ENCODE measurements around the gene OPN3. TPM values are rescaled to one million over a fixed set of nuclear protein-coding genes. Genes with fewer than 3 reads are reported as not detected.

Gene OPN3
- total and polyA plus RNA-seq, 8 donors, result 16.9 to 28.4 (median 23.4) TPM

- TF ChIP-seq, protein P1, sequence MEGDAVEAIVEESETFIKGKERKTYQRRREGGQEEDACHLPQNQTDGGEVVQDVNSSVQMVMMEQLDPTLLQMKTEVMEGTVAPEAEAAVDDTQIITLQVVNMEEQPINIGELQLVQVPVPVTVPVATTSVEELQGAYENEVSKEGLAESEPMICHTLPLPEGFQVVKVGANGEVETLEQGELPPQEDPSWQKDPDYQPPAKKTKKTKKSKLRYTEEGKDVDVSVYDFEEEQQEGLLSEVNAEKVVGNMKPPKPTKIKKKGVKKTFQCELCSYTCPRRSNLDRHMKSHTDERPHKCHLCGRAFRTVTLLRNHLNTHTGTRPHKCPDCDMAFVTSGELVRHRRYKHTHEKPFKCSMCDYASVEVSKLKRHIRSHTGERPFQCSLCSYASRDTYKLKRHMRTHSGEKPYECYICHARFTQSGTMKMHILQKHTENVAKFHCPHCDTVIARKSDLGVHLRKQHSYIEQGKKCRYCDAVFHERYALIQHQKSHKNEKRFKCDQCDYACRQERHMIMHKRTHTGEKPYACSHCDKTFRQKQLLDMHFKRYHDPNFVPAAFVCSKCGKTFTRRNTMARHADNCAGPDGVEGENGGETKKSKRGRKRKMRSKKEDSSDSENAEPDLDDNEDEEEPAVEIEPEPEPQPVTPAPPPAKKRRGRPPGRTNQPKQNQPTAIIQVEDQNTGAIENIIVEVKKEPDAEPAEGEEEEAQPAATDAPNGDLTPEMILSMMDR (IDR thresholded peaks at IDR 0.05), result no peak
- no peaks in the 10 kb centered on the region for H3K27me3 ChIP-seq
- H3K36me3 ChIP-seq, result peaks cover 0 to 15% of the 10 kb centered on the region in 2 donors
- DNase-seq (no peak), ATAC-seq (no peak)
- intact Hi-C loops (cut with DNase I), result no loop called here
- no peaks in the 10 kb centered on the region for H3K4me1 ChIP-seq
- H3K4me3 ChIP-seq, result no peak overlapping the region
- H3K9me3 ChIP-seq, result no peaks in the 10 kb centered on the region
- H3K27ac ChIP-seq, result no peak overlapping the region
These were observed 49.5 kb downstream of the OPN3 start for GRCh38 chr1:241590719-241591118.

DNA sequence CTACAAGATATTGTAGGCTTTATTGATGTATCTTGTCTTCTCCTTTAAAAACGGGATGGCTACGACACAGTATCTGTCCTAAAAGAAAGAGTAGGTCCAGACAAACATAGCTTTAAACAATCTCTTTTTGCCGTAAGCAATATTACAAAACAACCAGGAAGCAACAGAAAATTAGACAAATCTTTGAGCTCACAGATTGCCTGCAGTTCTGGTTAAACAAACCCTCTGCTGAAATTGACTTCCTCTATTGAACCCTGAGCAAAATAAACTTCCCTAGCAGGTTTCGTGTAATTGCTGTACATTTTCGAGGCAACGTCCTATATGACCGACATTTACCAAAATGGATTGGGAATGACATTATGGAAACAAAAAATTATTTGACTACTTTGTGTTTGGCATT, 50.6 kb downstream of the OPN3 start:
- no peak overlapping the region for H3K27ac ChIP-seq
- H3K36me3 ChIP-seq, result peaks cover 0 to 11% of the 10 kb centered on the region in 2 donors
- no peak for DNase-seq
- no peak overlapping the region for H3K4me3 ChIP-seq
- intact Hi-C loops (cut with DNase I), result no loop called here
- no peaks in the 10 kb centered on the region for H3K27me3 ChIP-seq
- TF ChIP-seq, protein P1 (IDR thresholded peaks at IDR 0.05), result no peak
- no peaks in the 10 kb centered on the region for H3K9me3 ChIP-seq
- H3K4me1 ChIP-seq, result no peaks in the 10 kb centered on the region
- peak; percentile 25 for ATAC-seq

- H3K4me3 ChIP-seq, result no peak overlapping the region
- H3K4me1 ChIP-seq, result no peaks in the 10 kb centered on the region
- H3K9me3 ChIP-seq, result no peaks in the 10 kb centered on the region
- H3K36me3 ChIP-seq, result no peaks in the 10 kb centered on the region
- ATAC-seq, result no peak
- TF ChIP-seq, protein P1 (IDR thresholded peaks at IDR 0.05), result no peak
- H3K27me3 ChIP-seq, result no peaks in the 10 kb centered on the region
- no peak overlapping the region for H3K27ac ChIP-seq
- no peak for DNase-seq
- intact Hi-C loops (cut with DNase I), result no loop called here
These were observed 53.2 kb downstream of the OPN3 start for GRCh38 chr1:241586905-241587512.

GRCh38 chr1:241582921-241583321, 57.2 kb downstream of the OPN3 start:
- intact Hi-C loops (cut with DNase I), result no loop called here
- Histone ChIP-seq H3K4me3 (no peak overlapping the region), H3K9me3 (no peaks in the 10 kb centered on the region), H3K4me1 (no peaks in the 10 kb centered on the region), H3K36me3 (no peaks in the 10 kb centered on the region), H3K27ac (no peak overlapping the region), H3K27me3 (no peaks in the 10 kb centered on the region)
- no peak for DNase-seq
- TF ChIP-seq, protein P1 (IDR thresholded peaks at IDR 0.05), result no peak
- ATAC-seq, result peak; percentile 88

- Histone ChIP-seq H3K4me3 (no peak overlapping the region), H3K4me1 (no peaks in the 10 kb centered on the region), H3K27ac (no peak overlapping the region), H3K27me3 (no peaks in the 10 kb centered on the region), H3K9me3 (peaks cover 0 to 6% of the 10 kb centered on the region in 2 donors), H3K36me3 (no peaks in the 10 kb centered on the region)
- intact Hi-C loops (cut with DNase I), result no loop called here
- TF ChIP-seq, protein P1 (IDR thresholded peaks at IDR 0.05), result no peak
- DNase-seq, result peak in 1 of 4 donors; percentile 45
- peak; percentile 81 for ATAC-seq
These were observed 60.7 kb downstream of the OPN3 start for GRCh38 chr1:241579434-241579833.

All from left lung (tissue), 10 donors.